GM19238 (cell line): ENCODE data around the gene CDH2.
"Not testable (repeated sequence)": the region's sequence is repeated elsewhere in the genome, so short reads cannot be mapped to it uniquely, and the experiment has no call there.

ENCODE experiments used
- DNase-seq: peaks from one replicate; pipeline ENCODE4 v3.0.0; 2011; ENCODE audit warnings: low spot score; ENCODE audit not compliant: insufficient read length

The CDH2 gene

GRCh38 chr18:27922780-27923179, 254.2 kb downstream of the CDH2 start:
- DNase-seq = no peak

GRCh38 chr18:27921904-27922751, 254.8 kb downstream of the CDH2 start:
- DNase-seq = no peak

DNA sequence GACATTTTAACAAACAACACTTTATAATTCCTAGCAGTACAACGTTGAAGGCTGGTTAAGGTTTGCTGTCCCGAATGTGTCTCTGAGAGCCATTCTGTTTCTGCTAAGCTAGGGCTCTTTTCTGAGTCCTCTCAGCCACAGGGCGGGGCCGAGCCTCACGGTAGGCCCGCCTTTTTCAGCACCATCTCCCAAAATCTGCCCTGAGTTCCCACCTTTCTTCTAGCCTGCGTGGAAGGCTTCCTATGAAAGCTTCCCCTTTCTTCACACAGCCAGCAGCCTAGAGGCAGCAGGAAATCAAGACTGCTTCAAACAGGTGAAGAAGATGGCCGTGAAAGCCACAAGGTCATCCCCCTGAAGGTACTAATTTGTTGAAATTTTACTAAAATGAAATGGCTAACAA, 255.5 kb downstream of the CDH2 start:
- no peak for DNase-seq

DNA sequence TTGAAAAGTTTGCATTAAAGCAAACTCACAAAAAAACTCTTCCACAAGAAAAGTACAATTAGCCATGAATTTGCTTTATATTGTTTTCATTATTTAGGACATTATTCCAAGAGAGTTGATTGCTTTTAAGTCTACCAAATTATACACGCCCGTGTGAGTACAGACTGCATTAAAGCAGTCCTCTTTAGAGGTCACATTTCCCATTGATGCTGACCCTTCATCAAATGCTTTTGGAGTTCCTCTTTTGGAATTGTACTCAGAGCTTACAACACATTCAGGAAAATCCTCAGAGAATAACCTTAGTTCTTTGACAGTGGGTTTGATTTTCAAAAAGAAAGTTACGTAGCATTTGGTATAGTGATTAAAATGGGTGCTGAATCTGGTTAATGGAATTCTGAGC, 256.1 kb downstream of the CDH2 start:
- DNase-seq = no peak

DNA sequence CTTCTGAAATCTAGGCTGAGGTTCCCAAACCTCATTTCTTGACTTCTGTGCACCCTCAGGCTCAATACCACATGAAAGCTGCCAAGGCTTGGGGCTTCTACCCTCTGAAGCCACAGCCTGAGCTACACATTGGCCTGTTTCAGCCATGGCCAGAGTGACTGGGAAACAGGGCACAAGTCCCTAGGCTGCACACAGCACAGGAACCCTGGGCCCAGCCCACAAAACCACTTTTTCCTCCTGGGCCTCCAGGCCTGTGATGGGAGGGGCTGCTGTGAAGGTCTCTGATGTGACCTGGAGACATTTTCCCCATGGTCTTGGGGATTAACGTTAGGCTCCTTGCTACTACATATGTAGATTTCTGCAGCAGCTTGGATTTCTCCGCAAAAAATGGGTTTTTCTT, 270.7 kb downstream of the CDH2 start:
- not testable (repeated sequence) for DNase-seq

DNA sequence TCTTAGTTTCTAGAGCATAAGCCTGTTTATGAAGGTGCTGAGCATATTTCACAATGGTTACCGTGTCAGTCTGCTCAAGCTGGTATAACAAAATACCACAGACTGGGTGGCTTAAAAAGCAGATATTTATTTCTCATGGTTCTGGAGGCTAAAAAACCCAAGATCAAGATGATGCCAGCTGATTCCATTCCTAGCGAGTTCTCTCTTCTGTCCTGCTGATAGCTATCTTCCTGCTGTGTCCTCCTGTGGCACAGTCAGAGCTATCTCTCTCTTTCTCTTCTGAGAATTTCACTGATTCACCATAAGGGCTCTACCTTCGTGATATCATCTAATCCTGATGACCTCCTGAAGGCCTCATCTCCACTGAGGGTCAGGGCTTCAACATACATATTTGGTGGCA, 273.0 kb downstream of the CDH2 start:
- DNase-seq = no peak

DNA sequence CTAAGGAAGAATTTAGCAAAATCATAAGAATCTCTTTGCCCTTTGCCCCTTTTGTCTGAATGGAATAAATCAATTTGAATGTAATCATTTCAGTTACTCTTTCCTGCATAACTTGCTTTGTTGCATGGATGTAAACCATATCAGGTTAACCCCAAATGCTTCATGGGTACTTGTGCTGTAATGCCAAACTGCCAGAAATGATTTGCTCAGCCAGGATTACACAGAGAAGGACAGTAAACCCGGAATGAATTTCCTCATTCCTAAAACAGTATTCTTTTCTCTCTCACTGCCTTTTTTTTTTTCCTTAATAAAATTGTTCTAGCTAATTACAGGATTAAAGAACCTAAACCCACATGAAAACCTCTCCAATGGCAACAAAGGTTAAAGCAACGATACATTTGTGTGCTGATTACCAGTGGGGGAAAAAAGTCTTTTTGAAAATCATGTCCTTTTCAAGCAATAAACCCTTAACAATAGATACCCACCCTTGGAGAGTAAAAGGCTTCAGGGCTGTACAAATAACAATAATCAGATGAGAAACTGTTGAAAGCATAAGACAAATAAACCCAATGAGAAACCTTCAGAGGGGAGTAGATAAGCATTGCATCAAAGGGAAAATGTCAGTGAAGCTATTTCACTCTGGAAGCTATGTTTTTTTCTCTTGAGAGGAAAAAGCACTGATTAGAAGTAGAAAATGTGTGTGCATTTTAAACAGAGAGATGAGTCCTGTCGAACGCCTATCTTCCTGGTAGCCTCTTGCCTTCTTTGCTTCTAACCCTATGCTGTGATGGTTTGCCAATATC, 275.3 kb downstream of the CDH2 start:
- no peak for DNase-seq
